Ishikawa (cell line): ENCODE results near the gene NPAS2.

ENCODE experiments used
- CEBPB ChIP-seq: IDR thresholded peaks from 2 replicates; pipeline ENCODE4 v1.6.1; 2012
- CREB1 ChIP-seq: IDR thresholded peaks from 2 replicates; pipeline ENCODE4 v1.6.1; 2012; ENCODE audit warnings: low read depth
- EGR1 ChIP-seq: IDR thresholded peaks from 2 replicates; pipeline ENCODE4 v1.6.1; 2012
- EP300 ChIP-seq: IDR thresholded peaks from 2 replicates; pipeline ENCODE4 v1.6.1; 2012; ENCODE audit warnings: borderline replicate concordance
- MAX ChIP-seq: IDR thresholded peaks from 2 replicates; pipeline ENCODE4 v1.6.1; 2012
- NFIC ChIP-seq: IDR thresholded peaks from 2 replicates; pipeline ENCODE4 v1.6.1; 2012
- RAD21 ChIP-seq: IDR thresholded peaks from 2 replicates; pipeline ENCODE4 v1.6.1; 2012; ENCODE audit warnings: low read depth
- REST ChIP-seq: IDR thresholded peaks from 2 replicates; pipeline ENCODE4 v1.6.1; 2012; ENCODE audit warnings: low read depth, mild to moderate bottlenecking
- TAF1 ChIP-seq: IDR thresholded peaks from 2 replicates; pipeline ENCODE4 v1.6.1; 2012; ENCODE audit warnings: low read depth, mild to moderate bottlenecking
- TCF12 ChIP-seq: IDR thresholded peaks from 2 replicates; pipeline ENCODE4 v1.6.1; 2012; ENCODE audit warnings: low read depth
- TEAD4 ChIP-seq: IDR thresholded peaks from 2 replicates; pipeline ENCODE4 v1.6.1; 2012
- USF1 ChIP-seq: IDR thresholded peaks from 2 replicates; pipeline ENCODE4 v1.6.1; 2012
- YY1 ChIP-seq: IDR thresholded peaks from 2 replicates; pipeline ENCODE4 v1.6.1; 2012; ENCODE audit warnings: low read depth
- ZBTB7A ChIP-seq: IDR thresholded peaks from 2 replicates; pipeline ENCODE4 v1.6.1; 2012; ENCODE audit warnings: low read depth

- TF ChIP-seq TAF1 (no peak), CEBPB (no peak), REST (no peak), EP300 (no peak), USF1 (no peak), MAX (no peak), EGR1 (no peak), TEAD4 (no peak), YY1 (no peak), NFIC (no peak), RAD21 (no peak), CREB1 (no peak), TCF12 (no peak), ZBTB7A (no peak)
Observed at GRCh38 chr2:100861340-100861739, 41.4 kb downstream of the NPAS2 start.
